GM18867 (cell line): ENCODE results near the gene ITCH.
"Not testable (repeated sequence)": the region's sequence is repeated elsewhere in the genome, so short reads cannot be mapped to it uniquely, and the experiment has no call there.

Experiments
- ATAC-seq: cut with Tn5 transposase; IDR thresholded peaks from one replicate; pipeline ENCODE4 v1.9.1; 2021; ENCODE audit warnings: mild to moderate bottlenecking, moderate library complexity; ENCODE audit not compliant: unreplicated experiment

Gene ITCH

DNA sequence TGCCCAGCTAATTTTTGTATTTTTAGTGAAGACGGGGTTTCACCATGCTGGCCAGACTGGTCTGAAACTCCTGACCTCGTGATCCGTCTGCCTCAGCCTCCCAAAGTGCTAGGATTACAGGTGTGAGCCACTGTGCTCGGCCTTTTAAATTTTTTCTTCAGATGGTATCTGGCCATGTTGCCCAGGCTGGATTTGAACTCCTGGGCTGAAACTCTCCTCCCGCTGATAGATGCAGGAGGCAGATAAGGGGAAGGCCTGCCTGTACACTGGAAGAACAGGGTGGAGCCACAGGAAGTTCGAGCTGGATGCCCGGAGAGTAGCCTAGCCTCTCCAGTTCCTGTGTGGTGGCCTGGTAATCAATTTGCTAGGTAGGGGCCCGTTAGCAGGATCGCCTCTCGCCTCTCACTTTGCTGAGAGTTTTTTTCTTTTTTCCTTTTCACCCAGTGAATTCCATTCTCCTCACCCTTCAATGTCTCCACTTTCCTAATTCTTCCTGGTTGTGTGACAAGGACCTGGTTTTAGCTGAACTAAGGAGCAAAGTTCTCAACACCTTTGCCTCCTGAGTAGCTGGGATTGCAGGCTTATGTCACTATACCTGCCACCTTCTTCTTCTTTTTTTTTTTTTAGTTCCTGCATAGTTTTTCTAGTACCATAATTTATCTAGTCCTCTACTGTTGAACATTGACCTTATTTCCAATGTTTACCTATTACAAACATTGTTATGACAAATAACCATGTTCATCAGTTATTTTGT is 19.4 kb upstream of the ITCH start:
- ATAC-seq, result no peak

DNA sequence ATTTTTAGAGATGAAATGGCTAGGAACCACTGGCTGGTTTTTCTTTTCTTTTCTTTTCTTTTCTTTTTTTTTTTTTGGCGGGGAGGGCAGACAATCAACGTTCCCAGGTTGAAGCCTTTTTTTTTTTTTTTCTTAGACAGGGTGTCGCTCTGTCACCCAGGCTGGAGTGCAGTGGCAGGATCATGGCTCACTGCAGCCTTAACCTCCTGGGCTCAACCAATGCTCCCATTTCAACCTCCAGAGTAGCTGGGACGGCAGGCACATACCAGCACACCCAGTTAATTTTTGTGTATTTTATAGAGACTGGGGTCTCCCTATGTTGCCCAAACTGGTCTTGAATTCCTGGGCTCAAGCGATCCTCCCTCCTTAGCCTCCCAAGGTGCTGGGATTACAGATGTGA is 18.8 kb upstream of the ITCH start:
- no peak for ATAC-seq

DNA sequence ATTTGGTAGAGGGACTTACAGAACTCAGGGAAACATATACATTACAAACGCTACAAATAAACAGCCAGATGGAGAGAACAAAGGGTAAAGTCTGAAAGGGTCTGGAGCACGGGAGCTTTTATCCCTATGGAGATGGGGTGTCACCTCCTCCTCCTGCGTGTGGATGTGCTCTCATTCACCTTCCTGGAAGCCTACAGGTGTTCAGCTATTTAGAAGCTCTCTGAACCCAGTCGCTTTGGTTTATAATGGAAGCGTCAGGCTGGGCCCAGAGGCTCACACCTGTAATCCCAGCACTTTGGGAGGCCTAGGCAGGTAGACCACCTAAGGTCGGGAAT is 17.7 kb upstream of the ITCH start:
- no peak for ATAC-seq

DNA sequence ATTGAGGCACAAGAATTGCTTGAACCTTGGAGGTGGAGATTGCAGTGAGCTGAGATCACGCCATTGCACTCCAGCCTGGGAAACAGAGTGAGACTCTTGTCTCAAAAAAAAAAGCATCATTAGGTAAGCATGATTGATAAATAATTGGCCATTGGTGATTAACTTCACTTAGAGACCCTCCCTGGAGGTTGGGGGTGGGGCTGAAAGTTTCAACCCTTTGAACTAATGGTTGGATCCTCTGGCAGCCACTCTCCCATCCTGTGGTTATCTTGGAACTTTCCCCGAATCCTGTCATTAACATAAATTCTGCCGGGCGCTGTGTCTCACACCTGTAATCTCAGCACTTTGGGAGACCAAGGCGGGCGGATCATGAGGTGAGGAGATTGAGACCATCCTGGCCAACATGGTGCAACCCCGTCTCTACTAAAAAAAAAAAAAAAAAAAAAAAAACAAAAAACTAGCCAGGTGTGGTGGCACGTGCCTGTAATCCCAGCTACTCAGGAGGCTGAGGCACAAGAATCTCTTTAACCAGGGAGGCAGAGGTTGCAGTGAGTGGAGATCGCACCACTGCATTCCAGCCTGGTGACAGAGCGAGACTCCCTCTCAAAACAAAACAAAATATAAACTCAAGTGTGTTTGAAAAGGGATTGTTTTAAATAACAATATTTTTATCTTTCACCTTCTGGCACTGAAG is 17.1 kb upstream of the ITCH start:
- not testable (repeated sequence) for ATAC-seq

DNA sequence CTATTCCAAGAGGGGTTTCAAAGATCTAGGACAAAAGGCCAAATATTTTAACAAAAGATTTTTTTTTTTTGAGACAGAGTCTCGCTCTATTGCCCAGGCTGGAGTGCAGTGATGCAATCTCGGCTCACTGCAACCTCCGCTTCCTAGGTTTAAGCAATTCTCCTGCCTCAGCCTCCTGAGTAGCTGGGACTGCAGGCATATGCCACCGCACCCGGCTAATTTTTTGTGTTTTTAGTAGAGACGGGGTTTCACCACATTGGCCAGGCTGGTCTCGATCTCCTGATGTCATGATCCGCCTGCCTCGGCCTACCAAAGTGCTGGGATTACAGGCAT is 16.6 kb upstream of the ITCH start:
- not testable (repeated sequence) for ATAC-seq

DNA sequence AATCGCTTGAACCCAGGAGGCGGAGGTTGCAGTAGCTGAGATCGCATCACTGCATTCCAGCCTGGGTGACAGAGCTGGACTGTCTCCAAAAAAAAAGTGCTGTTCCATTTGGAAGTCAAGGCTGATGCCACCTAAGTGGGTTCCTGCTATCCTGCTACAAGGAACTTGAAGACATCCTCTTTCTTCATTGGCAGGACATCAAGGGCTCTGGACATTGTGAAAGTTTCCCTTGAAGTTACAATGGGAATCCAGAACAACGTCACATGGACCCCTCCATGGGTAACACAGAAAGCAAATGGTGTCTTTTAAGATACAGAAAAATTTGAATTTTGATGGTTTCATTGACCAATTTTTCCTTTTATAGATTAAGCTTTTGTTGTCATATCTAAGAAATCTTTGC is 15.5 kb upstream of the ITCH start:
- ATAC-seq, result no peak

DNA sequence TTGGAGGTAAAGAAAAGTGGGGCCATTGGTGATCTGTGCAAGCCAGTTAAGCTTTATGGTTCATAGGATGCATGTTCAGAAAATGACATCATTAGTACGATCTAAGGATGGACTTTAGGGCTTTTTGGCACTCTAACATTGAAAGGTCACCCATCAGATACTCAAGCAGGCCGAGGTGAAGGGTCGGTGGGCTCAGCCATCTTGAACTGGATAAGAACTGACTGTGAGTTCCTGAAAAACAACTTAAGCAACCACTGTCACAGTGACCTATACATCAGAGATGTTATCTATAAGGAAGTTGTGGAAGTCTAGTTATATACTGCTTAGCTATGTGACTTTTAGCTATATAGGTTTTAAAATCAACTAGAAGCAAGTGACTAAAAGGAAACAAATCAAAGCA is 13.0 kb upstream of the ITCH start:
- no peak for ATAC-seq

DNA sequence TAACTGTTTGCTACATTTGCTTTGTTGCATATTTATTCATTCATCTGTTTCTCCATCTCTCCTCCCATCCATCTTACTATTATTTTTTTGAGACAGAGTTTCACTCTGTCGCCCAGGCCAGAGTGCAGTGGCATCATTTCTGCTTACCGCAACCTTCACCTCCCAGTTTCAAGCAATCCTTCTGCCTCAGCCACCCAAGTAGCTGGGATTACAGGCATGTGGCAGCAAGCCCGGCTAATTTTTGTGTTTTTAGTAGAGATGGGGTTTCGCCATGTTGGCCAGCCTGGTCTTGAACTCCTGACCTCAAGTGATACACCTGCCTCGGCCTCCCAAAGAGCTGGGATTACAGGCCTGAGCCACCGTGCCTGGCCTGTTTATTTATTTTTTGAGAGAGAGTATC is 9.6 kb upstream of the ITCH start:
- ATAC-seq, result not testable (repeated sequence)

DNA sequence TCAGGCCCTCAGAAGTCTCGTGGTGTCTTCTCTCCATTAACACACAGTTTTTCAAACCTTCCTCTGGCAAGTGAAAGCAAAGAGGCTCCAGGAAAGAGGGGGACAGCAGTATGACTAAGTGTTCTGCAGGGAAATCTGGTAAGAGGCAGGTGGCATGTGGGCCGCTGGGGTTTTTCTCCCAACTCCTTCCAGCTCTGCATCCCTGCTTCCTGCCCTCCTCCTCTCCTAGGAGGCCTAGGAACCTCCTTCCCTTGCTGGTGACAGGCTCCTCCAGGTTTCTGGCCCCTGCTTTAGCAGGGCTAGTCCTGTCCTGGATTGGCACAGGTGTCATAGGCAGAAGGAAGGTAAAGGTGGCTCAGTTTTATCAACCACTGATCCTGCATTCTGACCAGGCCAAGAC is 7.6 kb upstream of the ITCH start:
- ATAC-seq, result no peak

DNA sequence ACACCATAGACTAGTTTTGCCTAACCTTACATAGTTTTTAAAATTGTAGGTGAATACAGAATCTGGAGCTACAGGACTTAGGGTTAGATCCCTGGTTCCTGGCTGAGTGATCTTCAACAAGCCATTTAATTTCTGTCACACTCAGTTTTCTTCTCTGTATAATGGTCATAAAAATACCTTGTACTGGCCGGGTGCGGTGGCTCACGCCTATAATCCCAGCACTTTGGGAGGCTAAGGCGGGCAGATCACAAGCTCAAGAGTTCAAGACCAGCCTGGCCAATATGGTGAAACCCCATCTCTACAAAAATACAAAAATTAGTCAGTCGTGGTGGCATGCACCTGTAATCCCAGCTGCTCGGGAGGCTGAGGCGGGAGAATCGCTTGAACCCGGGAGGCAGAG is 3.3 kb upstream of the ITCH start:
- ATAC-seq, result not testable (repeated sequence)

DNA sequence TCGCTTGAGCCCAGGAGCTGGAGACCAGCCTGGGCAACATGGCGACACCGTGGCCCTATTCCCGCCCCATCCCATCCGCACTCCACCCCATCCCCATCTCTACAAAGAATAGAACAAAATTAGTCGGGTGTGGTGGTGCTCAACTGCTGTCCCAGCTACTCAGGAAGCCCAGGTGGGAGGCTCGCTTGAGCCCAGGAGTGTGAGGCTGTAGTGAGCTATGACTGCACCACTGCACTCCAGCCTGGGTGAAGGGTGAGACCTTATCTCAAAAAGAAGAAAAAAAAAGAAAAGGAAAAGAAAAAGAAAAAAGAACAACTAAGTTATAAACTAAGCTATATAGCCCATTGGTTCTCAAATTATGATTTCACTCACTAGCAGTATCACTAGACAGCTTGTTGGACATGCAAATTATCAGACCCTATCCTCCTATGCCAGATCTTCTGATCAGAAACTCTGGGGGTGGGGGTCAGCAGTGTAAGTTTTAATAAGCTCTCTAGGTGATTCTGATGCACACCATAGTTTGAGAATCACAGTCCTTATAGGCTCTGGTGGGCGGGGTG is 491 bp upstream of the ITCH start:
- no peak for ATAC-seq

DNA sequence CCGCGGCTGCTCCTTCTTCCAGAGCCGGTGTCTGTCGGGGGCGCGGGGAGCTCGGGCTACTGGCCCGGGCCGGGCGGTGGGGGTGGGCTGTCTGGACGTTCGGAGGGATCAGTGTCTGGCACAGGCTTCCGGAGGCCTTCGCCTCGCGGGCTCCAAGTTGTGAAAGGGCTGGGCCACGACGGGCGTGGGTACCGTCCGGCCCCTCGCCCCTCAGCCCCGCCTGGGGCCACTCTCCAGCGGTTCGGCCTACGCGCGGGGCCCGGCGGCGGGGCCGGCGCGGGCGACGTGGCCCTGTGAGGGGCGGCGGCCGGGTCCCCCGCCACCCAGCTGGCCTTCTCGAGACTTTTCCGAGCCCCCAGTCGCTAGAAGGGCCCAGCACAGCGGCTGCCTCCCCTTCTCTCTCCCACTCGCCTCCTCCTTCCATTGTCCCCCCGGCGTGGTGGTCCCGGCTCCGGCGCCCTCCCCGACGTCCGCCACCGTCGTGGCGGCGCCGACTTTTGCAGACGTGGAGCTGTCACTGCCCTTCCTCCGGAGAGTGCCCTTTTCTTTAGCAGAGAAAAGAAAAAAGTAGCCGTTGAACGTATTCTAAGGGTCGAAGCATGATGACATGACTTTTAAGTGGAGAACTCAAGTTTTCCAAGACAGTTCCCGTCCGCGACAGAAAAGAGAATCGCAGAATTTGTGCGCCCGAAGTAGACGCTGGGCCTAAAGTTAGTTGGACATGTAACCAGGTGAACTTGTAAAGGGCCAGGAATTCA is 571 bp downstream of the ITCH start:
- ATAC-seq, result peak; percentile 54

DNA sequence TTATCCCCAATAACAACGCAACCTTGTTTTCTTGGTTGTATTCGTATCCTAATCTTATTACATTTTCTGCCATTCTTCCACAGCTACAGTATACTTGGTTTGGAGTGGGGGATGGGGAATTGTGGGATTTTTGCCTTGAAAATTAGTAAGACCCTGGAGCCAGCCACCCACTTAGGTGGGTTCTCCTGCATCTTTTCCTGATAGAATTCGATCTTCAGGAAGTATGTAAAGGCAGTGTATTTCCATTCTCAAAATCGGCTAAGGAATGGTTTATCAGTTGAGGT is 1.1 kb downstream of the ITCH start:
- no peak for ATAC-seq

DNA sequence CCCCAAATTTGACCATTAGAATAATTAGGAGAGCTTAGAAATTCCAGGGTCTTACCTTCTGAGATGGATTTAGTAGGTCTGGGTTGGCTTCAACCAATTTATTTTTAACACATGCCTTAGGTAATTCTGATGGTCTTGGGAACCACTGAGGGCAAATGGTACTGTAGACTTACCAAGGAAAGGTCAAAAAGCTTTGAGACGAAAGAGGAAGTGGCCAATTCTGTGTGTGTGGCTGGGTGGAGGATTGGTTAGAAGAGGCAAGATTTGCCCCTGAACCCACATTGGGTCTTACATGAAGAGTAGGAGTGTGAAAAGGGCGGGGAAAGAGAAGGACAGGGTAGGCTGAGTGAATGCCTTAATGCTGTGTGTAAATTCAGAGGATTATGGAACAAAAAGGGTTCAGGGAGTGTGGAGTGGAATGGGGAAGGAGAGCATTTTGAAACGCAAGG is 2.7 kb downstream of the ITCH start:
- ATAC-seq, result peak; percentile 56

DNA sequence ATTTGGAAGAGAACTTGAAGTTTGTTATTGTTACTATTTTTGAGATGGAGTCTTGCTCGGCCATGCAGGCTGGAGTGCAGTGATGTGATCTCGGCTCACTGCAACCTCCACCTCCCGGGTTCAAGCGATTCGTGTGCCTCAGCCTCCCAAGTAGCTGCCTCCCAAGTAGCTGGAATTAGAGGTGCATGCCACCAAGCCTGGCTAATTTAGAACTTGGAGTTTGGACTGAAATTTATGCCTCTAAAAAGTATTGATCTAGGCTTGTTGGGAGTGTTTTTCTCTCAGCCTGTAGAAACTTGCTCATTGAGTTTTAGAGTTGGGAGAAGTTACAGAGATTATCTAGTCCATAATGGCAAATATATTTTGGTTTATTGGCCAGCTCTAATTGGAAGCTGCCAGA is 4.1 kb downstream of the ITCH start:
- no peak for ATAC-seq

DNA sequence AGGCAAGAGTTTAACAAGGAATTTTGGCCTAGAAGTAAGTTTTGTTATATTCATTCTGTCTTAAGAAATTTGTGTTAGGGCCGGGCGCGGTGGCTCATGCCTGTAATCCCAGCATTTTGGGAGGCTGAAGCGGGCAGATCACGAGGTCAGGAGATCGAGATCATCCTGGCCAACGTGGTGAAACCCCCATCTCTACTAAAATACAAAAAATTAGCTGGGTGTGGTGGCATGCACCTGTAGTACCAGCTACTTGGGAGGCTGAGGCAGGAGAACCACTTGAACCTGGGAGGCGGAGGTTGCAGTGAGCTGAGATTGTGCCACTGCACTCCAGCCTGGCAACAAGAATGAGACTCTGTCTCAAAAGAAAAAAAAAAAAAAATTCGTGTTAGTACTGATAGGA is 4.8 kb downstream of the ITCH start:
- ATAC-seq, result not testable (repeated sequence)

DNA sequence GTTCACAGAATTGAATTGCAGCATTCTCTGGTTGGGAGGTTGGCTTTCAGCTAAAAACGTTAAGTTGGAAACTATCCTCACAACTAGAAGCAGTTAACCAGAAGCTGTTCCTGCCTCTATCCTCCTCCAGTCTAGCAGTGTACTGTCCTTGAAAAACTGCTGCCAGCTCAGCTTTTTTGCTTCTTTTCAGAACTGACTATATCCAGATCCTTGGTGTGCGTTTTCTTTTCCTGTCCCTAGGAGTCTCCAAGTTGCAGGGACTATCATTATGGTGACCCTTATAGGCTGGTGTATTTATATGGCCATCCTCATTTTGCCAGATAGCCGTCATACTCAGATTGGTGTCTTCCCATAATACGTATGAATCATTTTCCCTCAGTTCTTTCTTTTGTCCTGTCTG is 5.5 kb downstream of the ITCH start:
- no peak for ATAC-seq

DNA sequence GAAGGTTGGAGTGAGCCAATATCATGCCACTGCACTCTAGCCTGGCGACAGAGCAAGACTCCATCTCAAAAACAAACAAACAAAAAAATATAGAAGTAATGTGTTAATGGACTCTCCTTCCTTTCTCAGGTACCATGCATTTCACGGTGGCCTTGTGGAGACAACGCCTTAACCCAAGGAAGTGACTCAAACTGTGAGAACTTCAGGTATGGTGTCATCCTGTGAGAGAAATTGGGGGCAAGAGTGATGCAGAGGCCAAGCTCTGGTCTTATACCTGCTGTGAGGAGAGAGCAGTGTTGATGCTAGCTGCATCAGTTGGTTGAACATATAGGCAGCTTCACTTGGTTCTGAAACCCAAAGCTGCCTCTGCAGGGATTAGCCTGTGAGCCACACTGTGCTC is 6.2 kb downstream of the ITCH start:
- ATAC-seq, result no peak

DNA sequence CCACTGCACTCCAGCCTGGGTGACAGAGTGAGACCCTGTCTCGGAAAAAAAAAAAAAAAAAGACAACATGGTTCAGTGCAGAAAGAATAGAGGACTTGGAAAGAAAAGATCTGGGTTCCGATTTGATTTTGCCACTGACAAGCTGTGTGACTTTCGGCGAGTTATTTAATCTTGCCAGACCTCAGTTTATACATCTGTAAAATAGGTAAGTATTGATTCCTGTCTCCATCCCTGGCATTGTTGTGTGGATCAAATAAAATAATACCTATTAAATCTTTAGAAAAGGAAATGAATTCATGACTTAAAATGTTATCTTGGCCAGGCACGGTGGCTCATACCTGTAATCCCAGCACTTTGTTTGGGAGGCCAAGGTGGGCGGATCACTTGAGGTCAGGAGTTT is 7.0 kb downstream of the ITCH start:
- ATAC-seq, result no peak

DNA sequence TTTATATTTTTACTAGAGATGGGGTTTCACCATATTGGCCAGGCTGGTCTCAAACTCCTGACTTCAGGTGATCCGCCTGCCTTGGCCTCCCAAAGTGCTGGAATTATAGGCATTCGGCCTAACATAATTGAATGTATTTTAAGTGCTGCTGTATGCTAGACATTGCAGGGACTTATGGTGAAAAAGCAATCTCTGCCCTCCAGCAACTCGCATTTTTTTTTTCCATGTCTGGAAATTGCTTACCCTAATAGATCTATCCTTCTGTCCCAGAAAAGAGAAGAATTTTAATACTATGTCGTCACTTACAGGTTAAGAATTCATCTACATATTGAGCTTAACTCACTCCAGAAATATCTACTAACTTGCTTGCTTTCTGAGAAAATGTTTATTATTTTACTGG is 10.4 kb downstream of the ITCH start:
- ATAC-seq, result no peak

DNA sequence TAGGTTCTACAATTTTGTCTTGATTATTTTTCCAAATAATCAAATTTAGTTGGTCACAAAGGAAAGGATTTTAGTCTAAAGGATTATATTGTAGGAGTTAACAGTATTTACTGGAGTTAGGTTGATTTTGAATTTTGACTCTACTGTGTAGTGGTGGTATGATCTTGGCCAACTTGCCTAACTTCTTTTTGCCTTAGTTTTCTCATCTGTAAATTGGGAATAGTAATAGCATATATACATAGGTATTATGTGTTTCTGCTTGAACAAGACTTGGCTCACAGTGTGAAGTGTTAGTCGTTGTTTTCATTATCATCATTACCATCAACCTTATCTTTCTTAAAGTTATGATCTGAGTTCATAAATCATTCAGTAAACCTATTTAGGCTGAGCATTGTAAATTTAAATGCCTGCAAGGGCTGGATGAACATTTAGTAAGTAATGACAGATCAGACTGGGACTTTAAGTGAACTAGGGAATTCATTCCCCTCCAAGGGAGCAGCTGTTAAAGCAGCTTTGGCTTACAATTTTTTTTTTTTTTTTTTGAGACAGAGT is 11.2 kb downstream of the ITCH start:
- no peak for ATAC-seq

DNA sequence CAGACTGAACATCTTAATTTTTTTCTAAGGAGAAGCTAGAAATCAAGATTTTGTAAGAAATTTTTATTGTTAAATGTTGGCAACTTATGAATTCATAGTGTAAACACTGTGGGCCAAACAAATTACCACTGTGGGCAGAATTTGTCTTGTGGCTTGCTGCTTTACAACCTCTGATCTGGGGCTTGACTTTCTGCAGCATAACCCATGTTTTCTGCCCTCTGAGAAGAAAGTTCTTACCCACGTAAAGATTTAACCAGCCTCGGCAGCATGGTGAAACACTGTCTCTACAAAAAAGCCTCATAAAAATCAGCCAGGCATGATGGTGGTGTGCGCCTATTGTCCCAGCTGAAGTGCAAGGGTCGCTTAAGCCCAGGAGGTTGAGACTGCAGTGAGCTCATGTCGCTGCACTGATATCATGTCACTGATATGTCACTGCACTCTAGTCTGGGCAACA is 12.9 kb downstream of the ITCH start:
- ATAC-seq, result no peak
